Common myeloid progenitor, CD34-positive (primary cell): Measurements from ENCODE around the gene ABHD12.

Experiments
- CTCF ChIA-PET: fragments of 350-600 bp; sonication (Branson Sonifier 250); formaldehyde crosslinking; loops from one replicate; lab custom pipeline; 2021; ENCODE audit warnings: antibody characterized with exemption; lab: Charles Lee
- POLR2A ChIA-PET: fragments of 350-600 bp; sonication (Branson Sonifier 250); formaldehyde crosslinking; loops from one replicate; lab custom pipeline; 2021; ENCODE audit warnings: antibody characterized with exemption; lab: Charles Lee
- DNase-seq, 3 donors: peaks; one replicate each; pipeline versions ENCODE4 v3.0.0 to v3.0.0-alpha.2; 2013
- H3K27ac ChIP-seq, 2 experiments: 1 replicate in 1 of 2; 2 replicates in 1 of 2; pipeline ENCODE4 v1.7.0; 2013; ENCODE audit warnings: inconsistent platforms in 2 of 2, low read length in 2 of 2, mild to moderate bottlenecking in 2 of 2, low read depth in 1 of 2, moderate library complexity in 1 of 2; ENCODE audit not compliant: severe bottlenecking in 2 of 2, insufficient read depth in 1 of 2, poor library complexity in 1 of 2
- H3K27me3 ChIP-seq, 5 experiments: replicated peaks in 2 of 5; 1 replicate in 3 of 5; 2 replicates in 2 of 5; pipeline versions ENCODE4 v1.6.1 to v1.7.0; 2013; ENCODE audit warnings: low read length in 4 of 5, mild to moderate bottlenecking in 2 of 5, moderate library complexity in 2 of 5, inconsistent platforms in 1 of 5; ENCODE audit not compliant: insufficient read depth in 5 of 5, control insufficient read depth in 4 of 5
- H3K36me3 ChIP-seq, 4 experiments: 1 replicate in 2 of 4; 2 replicates in 2 of 4; pipeline versions ENCODE4 v1.6.1 to v1.7.0; 2013; ENCODE audit warnings: low read length in 3 of 4, control low read depth in 1 of 4, mild to moderate bottlenecking in 1 of 4; ENCODE audit not compliant: control insufficient read depth in 4 of 4, insufficient read depth in 4 of 4
- H3K4me1 ChIP-seq, 4 experiments: 1 replicate in 3 of 4; 2 replicates in 1 of 4; pipeline versions ENCODE4 v1.6.1 to v1.7.1; 2013; ENCODE audit warnings: low read length in 3 of 4, mild to moderate bottlenecking in 3 of 4, control low read depth in 1 of 4, inconsistent platforms in 1 of 4, moderate library complexity in 1 of 4; ENCODE audit not compliant: control insufficient read depth in 4 of 4, insufficient read depth in 4 of 4; ENCODE audit errors: control extremely low read depth in 1 of 4
- H3K4me3 ChIP-seq, 7 experiments: 1 replicate in 4 of 7; 2 replicates in 3 of 7; pipeline versions ENCODE4 v1.5.1 to v1.7.0; 2013; ENCODE audit warnings: mild to moderate bottlenecking in 7 of 7, low read length in 6 of 7, moderate library complexity in 6 of 7, inconsistent platforms in 2 of 7, low read depth in 2 of 7, control low read depth in 1 of 7; ENCODE audit not compliant: insufficient read depth in 4 of 7, control insufficient read depth in 1 of 7; ENCODE audit errors: extremely low read depth in 1 of 7
- H3K9me3 ChIP-seq, 5 experiments: 1 replicate in 4 of 5; 2 replicates in 1 of 5; pipeline versions ENCODE4 v1.6.1 to v1.7.1; 2013; ENCODE audit warnings: low read length in 4 of 5, mild to moderate bottlenecking in 2 of 5, inconsistent platforms in 1 of 5, low read depth in 1 of 5, moderate library complexity in 1 of 5; ENCODE audit not compliant: control insufficient read depth in 4 of 5, insufficient read depth in 2 of 5; ENCODE audit errors: control extremely low read depth in 1 of 5
- whole genome bisulfite sequencing: methylation state at CpG from one replicate; pipeline ENCODE4 v1.1.5; 2013; ENCODE audit not compliant: insufficient coverage; 5-methylcytosine and 5-hydroxymethylcytosine counted together

ABHD12 gene

DNA sequence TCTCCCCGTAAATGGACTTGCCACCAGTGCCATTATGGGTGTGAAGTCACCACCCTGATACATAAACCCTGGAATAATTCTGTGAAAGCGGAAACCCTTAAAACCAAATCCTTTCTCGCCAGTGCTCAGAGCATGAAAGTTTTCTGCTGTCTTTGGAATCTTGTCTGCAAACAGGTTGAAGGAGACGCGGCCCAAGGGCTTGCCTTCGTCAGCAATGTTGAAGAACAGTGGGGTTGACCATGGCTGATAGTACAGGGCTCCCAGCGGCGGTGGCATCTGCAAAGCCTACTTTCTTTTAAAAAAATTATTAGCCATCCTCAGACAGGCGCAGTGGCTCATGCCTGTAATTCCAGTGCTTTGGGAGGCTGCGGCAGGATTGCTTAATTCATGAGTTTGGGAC, 22.1 kb downstream of the ABHD12 start:
- H3K4me1 ChIP-seq: peaks cover 0 to 4% (median 2%) of the 10 kb centered on the region in 4 experiments
- H3K4me3 ChIP-seq: no peak overlapping the region
- ChIA-PET POLR2A (no interaction called here), CTCF (no interaction called here)
- H3K9me3 ChIP-seq: peaks cover 0 to 5% (median 0%) of the 10 kb centered on the region in 5 experiments
- H3K27ac ChIP-seq: no peak overlapping the region
- no peaks in the 10 kb centered on the region for H3K27me3 ChIP-seq
- DNase-seq: no peak
- H3K36me3 ChIP-seq: peaks cover 0 to 3% (median 1%) of the 10 kb centered on the region in 4 experiments
- WGBS: 99% methylated on average over 10 of the region's 10 CpGs

DNA sequence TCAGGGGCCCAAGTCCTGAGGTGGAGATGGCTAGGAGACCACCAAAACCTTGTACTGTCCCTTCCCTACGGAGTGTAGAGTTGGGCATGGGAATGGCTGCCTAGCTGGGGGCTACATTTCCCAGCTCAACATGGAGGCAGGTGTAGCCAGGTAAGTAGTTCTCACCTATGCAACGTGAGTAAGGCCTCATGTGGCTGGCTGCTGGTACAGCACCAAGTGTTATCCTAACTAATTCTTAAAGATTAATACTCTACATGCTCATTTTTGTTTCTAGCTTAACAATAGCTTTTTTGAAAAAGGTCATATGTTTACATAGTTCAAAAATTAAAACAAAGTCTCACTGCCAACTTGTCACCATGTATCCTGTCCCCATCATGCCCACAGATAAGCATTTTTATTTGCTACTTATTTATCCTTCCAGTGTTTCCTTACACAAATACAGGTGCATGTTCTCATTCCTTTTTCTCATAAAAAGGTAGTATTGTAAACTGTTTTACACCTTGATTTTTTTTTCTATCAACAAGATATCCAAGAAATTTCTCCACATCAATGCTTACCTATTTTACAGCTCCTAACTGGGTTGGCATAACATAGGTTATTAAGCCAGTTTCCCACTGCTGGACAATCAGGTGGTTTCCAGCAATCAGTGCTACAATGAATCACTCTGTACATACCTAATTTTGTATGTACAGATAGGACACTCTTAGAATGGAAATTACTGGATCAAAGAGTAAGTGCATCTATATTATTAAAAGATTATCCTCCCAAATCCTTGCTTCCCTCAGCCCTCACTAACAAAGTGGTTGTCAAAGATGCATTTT, 25.5 kb downstream of the ABHD12 start:
- DNase-seq: no peak
- 100% methylated on average over 1 of the region's 2 CpGs for WGBS
- no peak overlapping the region for H3K4me3 ChIP-seq
- peaks cover 0 to 3% (median 0%) of the 10 kb centered on the region in 4 experiments for H3K36me3 ChIP-seq
- CTCF ChIA-PET: interaction anchor here (1.0 to 1.4 kb wide), 3 partner anchors 33 to 109 kb away, joined by 3 to 4 read pairs (median 3); no protein-coding TSS in a partner anchor
- H3K27me3 ChIP-seq: no peaks in the 10 kb centered on the region
- no peaks in the 10 kb centered on the region for H3K9me3 ChIP-seq
- peaks cover 2 to 17% (median 13%) of the 10 kb centered on the region in 4 experiments for H3K4me1 ChIP-seq
- H3K27ac ChIP-seq: no peak overlapping the region
- POLR2A ChIA-PET: no interaction called here

DNA sequence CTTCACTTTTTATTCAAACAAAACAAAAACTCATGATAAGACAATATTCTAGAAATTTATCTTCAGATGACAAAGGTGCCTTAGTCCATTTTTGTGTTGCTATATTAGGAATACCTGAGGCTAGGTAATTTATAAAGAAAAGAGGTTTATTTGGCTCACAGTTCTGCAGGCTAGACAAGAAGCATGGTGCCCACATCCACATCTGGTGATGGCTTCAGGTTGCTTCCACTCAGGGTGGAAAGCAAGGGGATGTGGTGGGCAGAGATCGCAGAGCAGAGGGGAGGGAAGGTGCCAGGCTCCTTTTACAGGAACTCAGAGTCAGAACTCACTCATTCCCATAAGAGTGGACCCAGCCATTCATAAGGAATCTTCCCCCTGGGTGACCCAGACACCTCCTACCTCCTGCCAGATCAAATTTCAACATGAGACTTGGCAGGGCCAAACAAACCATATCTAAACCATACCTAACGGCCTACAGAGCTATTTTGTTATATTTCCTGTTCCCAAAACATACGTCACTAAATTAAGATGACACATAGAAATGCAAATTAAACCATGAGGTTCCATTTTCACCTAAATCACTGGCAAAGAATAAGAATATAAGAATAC, 26.4 kb downstream of the ABHD12 start:
- 67% methylated on average over 1 of the region's 3 CpGs for WGBS
- POLR2A ChIA-PET: no interaction called here
- DNase-seq: peak in 1 of 3 donors; percentile 17

DNA sequence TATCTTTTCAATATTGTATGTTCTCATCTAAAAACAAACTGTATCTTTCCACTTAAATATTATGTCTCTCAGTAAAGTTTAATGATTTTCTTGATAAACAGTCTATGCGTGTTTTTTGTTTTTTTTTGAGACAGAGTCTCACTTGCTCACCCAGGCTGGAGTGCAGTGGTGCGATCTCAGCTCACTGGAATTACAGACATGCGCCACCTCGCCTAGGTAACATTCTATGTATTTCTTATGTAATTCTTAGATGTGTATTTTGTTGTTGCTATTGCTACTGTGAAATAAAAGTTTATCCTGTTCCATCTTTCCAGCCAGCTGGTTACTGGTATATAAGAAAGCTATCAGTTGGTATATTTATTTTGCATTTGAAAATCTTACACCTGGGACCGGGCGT, 29.4 kb downstream of the ABHD12 start:
- ChIA-PET POLR2A (no interaction called here), CTCF (interaction anchor here (0.9 to 1.1 kb wide), 2 partner anchors 21 to 38 kb away, joined by 3 to 4 read pairs; no protein-coding TSS in a partner anchor)
- Histone ChIP-seq H3K4me1 (peaks cover 2 to 35% (median 23%) of the 10 kb centered on the region in 4 experiments), H3K4me3 (peak overlapping the region in 4 of 7 experiments; percentile 37 to 55 (median 48)), H3K27ac (peak overlapping the region; percentile 50 to 62), H3K27me3 (no peaks in the 10 kb centered on the region), H3K9me3 (no peaks in the 10 kb centered on the region), H3K36me3 (no peaks in the 10 kb centered on the region)
- WGBS: 76% methylated on average over 4 of the region's 6 CpGs
- no peak for DNase-seq

More for the DNA sequence above, 26.4 kb downstream of the ABHD12 start:
- Histone ChIP-seq H3K27me3 (no peaks in the 10 kb centered on the region), H3K36me3 (peaks cover 0 to 3% (median 0%) of the 10 kb centered on the region in 4 experiments), H3K4me3 (no peak overlapping the region), H3K27ac (no peak overlapping the region), H3K9me3 (no peaks in the 10 kb centered on the region), H3K4me1 (peaks cover 2 to 17% (median 13%) of the 10 kb centered on the region in 4 experiments)
- CTCF ChIA-PET: interaction anchor here (1.0 to 1.4 kb wide), 3 partner anchors 34 to 108 kb away, joined by 3 to 4 read pairs (median 3); no protein-coding TSS in a partner anchor

DNA sequence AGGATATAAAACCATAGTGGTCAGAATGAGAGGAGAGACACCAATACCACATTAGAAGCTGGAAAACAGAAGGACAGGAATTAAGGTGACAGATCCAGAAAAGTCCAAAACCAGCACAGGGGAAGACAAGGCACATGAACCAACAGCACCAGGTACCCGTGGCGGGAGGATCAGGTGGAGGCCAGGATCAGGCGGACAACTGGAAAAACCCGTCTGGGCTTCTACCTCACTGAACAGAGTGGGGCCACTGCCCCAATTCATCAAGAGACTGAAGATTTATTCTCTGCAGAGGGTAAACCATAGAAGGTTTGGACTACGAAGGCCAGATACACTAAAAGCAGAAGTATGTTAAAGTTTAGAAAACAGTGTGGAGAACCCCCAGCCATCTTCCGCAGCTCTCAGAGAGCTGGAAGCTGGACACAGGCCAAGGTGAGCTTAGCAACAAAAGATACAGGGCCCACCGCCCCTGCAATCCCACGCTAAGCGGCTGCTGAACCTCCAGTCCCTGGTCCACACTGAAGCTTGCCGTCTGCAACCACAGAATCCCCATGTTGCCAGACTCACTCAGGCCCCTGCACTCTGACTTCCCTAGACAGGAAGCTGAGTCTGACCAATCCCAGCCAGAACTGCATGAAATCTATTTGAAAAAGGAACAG, 29.9 kb downstream of the ABHD12 start:
- DNase-seq: peak; percentile 64 to 93 (median 91)
- no peaks in the 10 kb centered on the region for H3K36me3 ChIP-seq
- H3K9me3 ChIP-seq: no peaks in the 10 kb centered on the region
- ChIA-PET CTCF (interaction anchor here (0.9 kb wide), 1 partner anchor 39 kb away, joined by 3 read pairs; no protein-coding TSS in a partner anchor), POLR2A (no interaction called here)
- H3K4me3 ChIP-seq: peak overlapping the region in 4 of 7 experiments; percentile 37 to 55 (median 48)
- H3K27me3 ChIP-seq: no peaks in the 10 kb centered on the region
- peaks cover 4 to 40% (median 27%) of the 10 kb centered on the region in 4 experiments for H3K4me1 ChIP-seq
- peak overlapping the region; percentile 50 to 62 for H3K27ac ChIP-seq
- WGBS: 23% methylated on average over 8 of the region's 10 CpGs

DNA sequence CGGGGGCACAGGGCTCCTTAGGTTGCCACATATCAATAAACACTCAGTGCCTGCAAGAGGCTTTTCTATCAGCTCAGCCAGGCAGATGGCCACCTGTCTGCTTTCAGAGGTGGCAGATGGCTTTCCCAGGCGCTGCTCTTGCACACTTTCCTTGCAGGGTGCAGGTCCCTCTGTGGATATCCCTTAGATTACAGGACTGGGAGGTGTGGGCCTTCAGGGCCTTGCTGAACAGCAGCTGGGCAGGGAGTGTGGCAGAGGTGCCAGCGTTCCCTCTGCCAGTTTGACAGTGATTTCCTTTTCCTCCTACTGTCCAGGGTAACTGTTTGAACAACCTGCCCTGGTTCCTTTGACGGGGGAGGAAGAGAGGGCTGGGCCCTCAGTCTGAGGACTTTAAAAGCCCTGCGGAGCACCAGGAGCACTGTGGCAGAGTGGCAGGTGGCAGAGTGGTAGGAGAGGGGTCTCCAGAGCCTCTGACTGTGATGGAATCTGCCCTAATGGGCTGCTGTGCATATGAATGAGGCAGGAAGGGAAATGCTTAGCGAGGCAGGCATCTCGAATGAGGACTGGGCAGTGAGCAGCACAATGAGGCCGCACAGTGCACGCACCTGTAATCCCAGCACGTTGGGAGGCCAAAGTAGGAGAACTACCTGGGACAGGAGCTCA, 34.2 kb downstream of the ABHD12 start:
- H3K27ac ChIP-seq: peak overlapping the region in 1 of 2 experiments; percentile 12
- H3K36me3 ChIP-seq: no peaks in the 10 kb centered on the region
- WGBS: 85% methylated on average over 10 of the region's 10 CpGs
- H3K4me1 ChIP-seq: peaks cover 4 to 56% (median 40%) of the 10 kb centered on the region in 4 experiments
- CTCF ChIA-PET: interaction anchor here (1.1 kb wide), 1 partner anchor 10 kb away, joined by 3 read pairs; no protein-coding TSS in a partner anchor
- no peaks in the 10 kb centered on the region for H3K9me3 ChIP-seq
- H3K4me3 ChIP-seq: no peak overlapping the region
- POLR2A ChIA-PET: no interaction called here
- no peak for DNase-seq
- H3K27me3 ChIP-seq: no peaks in the 10 kb centered on the region
